SU-DHL-6 (cell line): Measurements from ENCODE around the gene CCDC7.
"Not testable (repeated sequence)": the region's sequence is repeated elsewhere in the genome, so short reads cannot be mapped to it uniquely, and the experiment has no call there.

ENCODE experiments used
- H2AFZ ChIP-seq: fragments of 200-600 bp; sonication (generic); 2 replicates; pipeline ENCODE4 v1.6.1; 2014; ENCODE audit warnings: low read depth, mild to moderate bottlenecking, moderate library complexity, mixed read lengths, antibody characterized with exemption, low read length; ENCODE audit not compliant: severe bottlenecking
- H3F3A ChIP-seq: fragments of 200-600 bp; shearing (Covaris generic); 2 replicates; pipeline ENCODE4 v1.6.0; 2016; ENCODE audit warnings: antibody characterized with exemption, mild to moderate bottlenecking; ENCODE audit not compliant: insufficient read depth
- H3K27ac ChIP-seq: fragments of 200-600 bp; sonication (generic); 2 replicates; pipeline ENCODE4 v1.5.1; 2016; ENCODE audit warnings: low read depth, mild to moderate bottlenecking, low read length, moderate library complexity, mixed read lengths
- H3K27me3 ChIP-seq: fragments of 200-600 bp; sonication (generic), shearing (Covaris generic); 2 replicates; pipeline ENCODE4 v1.6.0; 2014; ENCODE audit warnings: mild to moderate bottlenecking, low read length
- H3K36me3 ChIP-seq: fragments of 200-600 bp; sonication (generic); 2 replicates; pipeline ENCODE4 v1.6.1; 2014; ENCODE audit warnings: mild to moderate bottlenecking, low read length, mixed read lengths
- H3K4me2 ChIP-seq: fragments of 300-600, 200-600 bp; shearing (Covaris generic), sonication (generic); 2 replicates; pipeline ENCODE4 v1.6.0; 2014; ENCODE audit warnings: low read length, low read depth, mild to moderate bottlenecking; ENCODE audit not compliant: poor library complexity, severe bottlenecking
- H3K4me3 ChIP-seq: fragments of 200-600 bp; sonication (generic); 2 replicates; pipeline ENCODE4 v1.5.1; 2014; ENCODE audit warnings: antibody characterized with exemption, low read length, mild to moderate bottlenecking, mixed read lengths; ENCODE audit not compliant: insufficient read depth, poor library complexity, severe bottlenecking
- H3K79me2 ChIP-seq: fragments of 200-600 bp; sonication (generic); 2 replicates; pipeline ENCODE4 v1.6.1; 2014; ENCODE audit warnings: mild to moderate bottlenecking, low read length, moderate library complexity; ENCODE audit not compliant: insufficient read depth
- H3K9ac ChIP-seq: fragments of 200-600 bp; sonication (generic); 2 replicates; pipeline ENCODE4 v1.7.0; 2014; ENCODE audit warnings: mild to moderate bottlenecking, low read length
- H3K9me2 ChIP-seq: fragments of 200-600 bp; sonication (generic); replicated peaks from 2 replicates; pipeline ENCODE4 v1.6.1; 2014; ENCODE audit warnings: low read length; ENCODE audit not compliant: insufficient read depth
- H3K9me3 ChIP-seq: fragments of 200-600 bp; sonication (generic); 2 replicates; pipeline ENCODE4 v1.6.1; 2014; ENCODE audit warnings: low read length, mixed read lengths; ENCODE audit not compliant: insufficient read depth
- H4K20me1 ChIP-seq: fragments of 200-600 bp; sonication (generic); 2 replicates; pipeline ENCODE4 v1.6.1; 2014; ENCODE audit warnings: low read depth, mild to moderate bottlenecking, antibody characterized with exemption, low read length, moderate library complexity, mixed read lengths
- CTCF ChIP-seq: fragments of 200-600 bp; sonication (generic); IDR thresholded peaks from one replicate; pipeline ENCODE4 v1.5.1; 2017; ENCODE audit warnings: antibody characterized with exemption, mild to moderate bottlenecking, low read length, moderate library complexity; ENCODE audit not compliant: insufficient read depth, poor library complexity, severe bottlenecking
- EZH2phosphoT487 ChIP-seq: fragments of 200-600 bp; sonication (generic), shearing (Covaris generic); conservative IDR thresholded peaks from 2 replicates; pipeline ENCODE4 v1.6.1; 2018; ENCODE audit warnings: mild to moderate bottlenecking, antibody characterized with exemption, low read length, moderate library complexity, mixed read lengths

CCDC7 gene

GRCh38 chr10:32693441-32693979, 247.6 kb downstream of the CCDC7 start:
- Histone ChIP-seq H3K79me2 (no peaks in the 10 kb centered on the region), H3F3A (no peaks in the 10 kb centered on the region), H3K9ac (no peak overlapping the region), H3K27ac (no peak overlapping the region), H3K9me2 (no peaks in the 10 kb centered on the region), H3K27me3 (no peaks in the 10 kb centered on the region), H3K9me3 (no peaks in the 10 kb centered on the region), H4K20me1 (no peaks in the 10 kb centered on the region), H3K4me2 (no peak overlapping the region), H3K4me3 (no peak overlapping the region), H2AFZ (no peak overlapping the region), H3K36me3 (no peaks in the 10 kb centered on the region)
- TF ChIP-seq CTCF (no peak), EZH2phosphoT487 (no peak)

GRCh38 chr10:32699683-32700082, 253.7 kb downstream of the CCDC7 start:
- not testable (repeated sequence) for H3F3A ChIP-seq, H3K36me3 ChIP-seq, H3K27me3 ChIP-seq

GRCh38 chr10:32713560-32713959, 267.6 kb downstream of the CCDC7 start:
- no peak overlapping the region for H3K9ac ChIP-seq
- no peak overlapping the region for H2AFZ ChIP-seq
- H3F3A ChIP-seq = no peaks in the 10 kb centered on the region
- no peaks in the 10 kb centered on the region for H4K20me1 ChIP-seq
- H3K36me3 ChIP-seq = no peaks in the 10 kb centered on the region
- no peak overlapping the region for H3K4me2 ChIP-seq
- no peaks in the 10 kb centered on the region for H3K27me3 ChIP-seq
- TF ChIP-seq EZH2phosphoT487 = no peak
- TF ChIP-seq CTCF = no peak
- no peaks in the 10 kb centered on the region for H3K79me2 ChIP-seq
- no peaks in the 10 kb centered on the region for H3K9me2 ChIP-seq
- H3K27ac ChIP-seq = no peak overlapping the region
- no peaks in the 10 kb centered on the region for H3K9me3 ChIP-seq
- no peak overlapping the region for H3K4me3 ChIP-seq

More at GRCh38 chr10:32699683-32700082, 253.7 kb downstream of the CCDC7 start:
- not testable (repeated sequence) for H3K4me2 ChIP-seq, H3K9ac ChIP-seq, H3K27ac ChIP-seq, H3K4me3 ChIP-seq, H3K9me3 ChIP-seq, H3K79me2 ChIP-seq, H2AFZ ChIP-seq, H3K9me2 ChIP-seq, H4K20me1 ChIP-seq

- H3K4me2 ChIP-seq = no peak overlapping the region
- no peak overlapping the region for H3K4me3 ChIP-seq
- no peaks in the 10 kb centered on the region for H3K36me3 ChIP-seq
- no peak overlapping the region for H3K27ac ChIP-seq
- H3K79me2 ChIP-seq = no peaks in the 10 kb centered on the region
- no peaks in the 10 kb centered on the region for H3K27me3 ChIP-seq
- H3K9me3 ChIP-seq = no peaks in the 10 kb centered on the region
- no peak overlapping the region for H2AFZ ChIP-seq
- no peak for TF ChIP-seq EZH2phosphoT487
- no peak for TF ChIP-seq CTCF
- no peaks in the 10 kb centered on the region for H3K9me2 ChIP-seq
- no peaks in the 10 kb centered on the region for H4K20me1 ChIP-seq
- no peak overlapping the region for H3K9ac ChIP-seq
- H3F3A ChIP-seq = no peaks in the 10 kb centered on the region
Observed at GRCh38 chr10:32731527-32731926, 285.6 kb downstream of the CCDC7 start.
